PC-3 (cell line): Measurements from ENCODE around the gene SPATA18. TPM values are rescaled to one million over a fixed set of nuclear protein-coding genes. Genes with fewer than 3 reads are reported as not detected.

Experiments
- ATAC-seq: fragments of 200-7000 bp; cut with Tn5 transposase; 2 replicates; pipeline ENCODE4 v1.9.1; 2020; ENCODE audit warnings: mild to moderate bottlenecking, moderate library complexity
- BruUV-seq: library from RNA; stranded (reverse); fragments of 400-500 nt; replicated peaks from 2 replicates; lab custom pipeline; 2021; lab: Mats Ljungman, UMichigan
- CTCF ChIA-PET: fragments of 300-600 bp; sonication (Branson Sonifier 250); formaldehyde crosslinking; loops from one replicate; lab custom pipeline; 2022; ENCODE audit warnings: antibody characterized with exemption; lab: Charles Lee
- POLR2A ChIA-PET: fragments of 300-600 bp; sonication (Branson Sonifier 250); formaldehyde crosslinking; loops from one replicate; lab custom pipeline; 2022; ENCODE audit warnings: antibody characterized with exemption; ENCODE audit not compliant: unreplicated experiment; lab: Charles Lee
- DNase-seq: peaks from one replicate; pipeline ENCODE4 v3.0.0-alpha.2; 2015
- H2AFZ ChIP-seq: fragments of 300-600 bp; sonication (generic); 2 replicates; pipeline ENCODE4 v1.6.0; 2016; ENCODE audit warnings: antibody characterized with exemption, low read length
- H3F3A ChIP-seq: fragments of 300-600 bp; sonication (generic); one replicate; pipeline ENCODE4 v1.6.0; 2017; ENCODE audit warnings: antibody characterized with exemption, low read length, control low read depth, mild to moderate bottlenecking; ENCODE audit not compliant: unreplicated experiment
- H3K27ac ChIP-seq: fragments of 300-600 bp; sonication (generic); 2 replicates; pipeline ENCODE4 v1.5.1; 2016; ENCODE audit warnings: mild to moderate bottlenecking, low read length
- H3K27me3 ChIP-seq: fragments of 300-600 bp; sonication (generic); 2 replicates; pipeline ENCODE4 v1.6.1; 2016; ENCODE audit warnings: low read length, mixed read lengths
- H3K36me3 ChIP-seq: fragments of 300-600 bp; sonication (generic); 2 replicates; pipeline ENCODE4 v1.6.1; 2016; ENCODE audit warnings: low read depth, mixed run types, low read length, mixed read lengths
- H3K4me1 ChIP-seq: fragments of 300-600 bp; sonication (generic); 2 replicates; pipeline ENCODE4 v1.5.1; 2016; ENCODE audit warnings: low read length; ENCODE audit not compliant: insufficient read depth
- H3K4me2 ChIP-seq: fragments of 300-600 bp; sonication (generic); 2 replicates; pipeline ENCODE4 v1.6.0; 2016; ENCODE audit warnings: low read length
- H3K4me3 ChIP-seq: fragments of 300-600 bp; sonication (generic); 2 replicates; pipeline ENCODE4 v1.5.1; 2016; ENCODE audit warnings: mild to moderate bottlenecking, low read length, mixed read lengths
- H3K79me2 ChIP-seq: fragments of 300-600 bp; sonication (generic); 2 replicates; pipeline ENCODE4 v1.6.1; 2017; ENCODE audit warnings: low read length, mixed read lengths
- H3K9ac ChIP-seq: fragments of 300-600 bp; sonication (generic); 2 replicates; pipeline ENCODE4 v1.6.0; 2016; ENCODE audit warnings: mild to moderate bottlenecking, low read length
- H3K9me2 ChIP-seq: fragments of 300-600 bp; sonication (generic); replicated peaks from 2 replicates; pipeline ENCODE4 v1.6.1; 2016; ENCODE audit warnings: mixed run types, low read length, mixed read lengths
- H3K9me3 ChIP-seq: fragments of 300-600 bp; sonication (generic); 2 replicates; pipeline ENCODE4 v1.6.1; 2016; ENCODE audit warnings: low read length, mixed read lengths
- H4K20me1 ChIP-seq: fragments of 300-600 bp; sonication (generic); 2 replicates; pipeline ENCODE4 v1.6.1; 2016; ENCODE audit warnings: low read length, mixed read lengths
- CTCF ChIP-seq: fragments of 300-600 bp; sonication (generic); conservative IDR thresholded peaks from 2 replicates; pipeline ENCODE4 v1.5.1; 2017; ENCODE audit warnings: antibody characterized with exemption, low read depth, mild to moderate bottlenecking, low read length
- EZH2 ChIP-seq: fragments of 300-600 bp; sonication (generic); IDR thresholded peaks from one replicate; pipeline ENCODE4 v1.6.1; 2017; ENCODE audit warnings: antibody characterized with exemption, mild to moderate bottlenecking, low read length; ENCODE audit not compliant: unreplicated experiment
- EZH2phosphoT487 ChIP-seq: fragments of 300-600 bp; sonication (generic); IDR thresholded peaks from 2 replicates; pipeline ENCODE4 v1.6.1; 2018; ENCODE audit warnings: mild to moderate bottlenecking, antibody characterized with exemption, low read length, borderline replicate concordance
- intact Hi-C: fragments of 100-400 bp; cut with micrococcal nuclease; formaldehyde crosslinking; loops from 2 replicates; pipeline ENCODE4 v1.9.0; 2023
- total RNA-seq: library from RNA; depleted of rRNA; stranded (reverse); fragments of >200 nt; gene quantifications from 2 replicates; pipeline ENCODE4 v1.2.3, GENCODE V29; 2014

SPATA18 gene
- total RNA-seq, 1 experiment from 2014 or later, result not detected

DNA sequence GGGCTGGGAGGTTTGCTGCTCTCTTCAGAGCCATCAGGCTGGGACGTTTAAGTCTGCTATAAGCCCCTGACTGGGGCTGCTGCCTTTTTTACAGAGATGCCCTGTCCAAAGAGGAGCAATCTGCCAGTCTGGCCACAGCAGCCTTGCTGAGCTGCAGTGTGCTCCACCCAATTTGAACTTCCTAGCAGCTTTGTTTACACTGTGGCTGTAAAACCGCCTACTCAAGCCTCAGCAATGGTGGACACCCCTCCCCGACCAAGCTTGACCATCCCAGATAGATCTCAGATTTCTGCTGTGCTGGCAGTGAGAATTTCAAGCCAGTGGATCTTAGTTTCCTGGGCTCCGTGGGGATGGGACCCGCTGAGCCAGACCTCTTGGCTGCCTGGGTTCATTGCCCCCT is 40.7 kb downstream of the SPATA18 start:
- ChIA-PET CTCF (interaction anchor here (0.6 kb wide), 1 partner anchor 1234 kb away, joined by 3 read pairs; no protein-coding TSS in a partner anchor), POLR2A (interaction anchor here (0.5 kb wide), 1 partner anchor 55 kb away, joined by 3 read pairs; no protein-coding TSS in a partner anchor)
- H3K27me3 ChIP-seq, result no peaks in the 10 kb centered on the region
- H3K79me2 ChIP-seq, result no peaks in the 10 kb centered on the region
- H3F3A ChIP-seq, result no peaks in the 10 kb centered on the region
- 0 out of 2 replicates have a peak, but pooled peaks cover 3% of the 10 kb centered on the region for H3K9me2 ChIP-seq
- intact Hi-C loops, result loop anchor here (2.0 to 10.0 kb wide), 2 partner anchors 53 to 197 kb away; partner anchors contain the start of gene SGCB
- 0 out of 2 replicates have a peak overlapping the region, but pooled peaks have one; percentile 9 for H3K27ac ChIP-seq
- H3K4me3 ChIP-seq, result peak overlapping the region; percentile 16; the same call in 1 of the 2 replicates
- no peaks in the 10 kb centered on the region for H3K36me3 ChIP-seq
- peak overlapping the region; percentile 50 for H2AFZ ChIP-seq
- TF ChIP-seq EZH2, result no peak
- no peak for TF ChIP-seq EZH2phosphoT487
- TF ChIP-seq CTCF, result no peak
- ATAC-seq, result peak; percentile 99
- DNase-seq, result peak; percentile 90
- no TSS peak for BruUV-seq
- peak overlapping the region; percentile 74 for H3K4me2 ChIP-seq
- H3K4me1 ChIP-seq, result peaks cover 32% of the 10 kb centered on the region
- H3K9me3 ChIP-seq, result no peaks in the 10 kb centered on the region
- H4K20me1 ChIP-seq, result no peaks in the 10 kb centered on the region
- H3K9ac ChIP-seq, result no peak overlapping the region

DNA sequence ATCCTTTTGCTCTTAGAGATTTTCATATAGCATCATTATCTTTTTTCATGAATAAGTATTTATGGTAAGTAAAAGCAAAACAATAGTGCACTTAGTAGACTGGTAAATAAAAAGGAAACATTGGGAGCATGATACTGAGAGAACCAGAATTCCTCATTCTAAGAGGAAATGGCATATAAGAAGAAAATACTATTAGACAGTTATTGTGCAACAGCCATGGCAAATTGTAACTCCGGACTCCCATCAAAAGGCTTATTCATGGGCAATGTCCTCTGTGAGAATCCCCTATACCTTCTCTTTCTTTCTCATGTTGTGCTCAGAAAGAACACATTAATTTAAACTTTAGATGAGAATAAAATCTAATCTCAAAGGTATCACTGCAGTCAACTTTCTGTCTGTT is 42.4 kb downstream of the SPATA18 start:
- DNase-seq (no peak), ATAC-seq (no peak)
- H3K9me2 ChIP-seq, result 0 out of 2 replicates have a peak, but pooled peaks cover 3% of the 10 kb centered on the region
- no peak overlapping the region for H2AFZ ChIP-seq
- H3K79me2 ChIP-seq, result no peaks in the 10 kb centered on the region
- H3F3A ChIP-seq, result no peaks in the 10 kb centered on the region
- H3K9ac ChIP-seq, result no peak overlapping the region
- H4K20me1 ChIP-seq, result no peaks in the 10 kb centered on the region
- no TSS peak for BruUV-seq
- ChIA-PET CTCF (no interaction called here), POLR2A (no interaction called here)
- H3K36me3 ChIP-seq, result no peaks in the 10 kb centered on the region
- intact Hi-C loops, result loop anchor here (2.0 to 10.0 kb wide), 2 partner anchors 55 to 199 kb away; partner anchors contain the start of gene SGCB
- no peaks in the 10 kb centered on the region for H3K27me3 ChIP-seq
- no peak overlapping the region for H3K4me2 ChIP-seq
- H3K9me3 ChIP-seq, result no peaks in the 10 kb centered on the region
- H3K27ac ChIP-seq, result no peak overlapping the region
- peaks cover 34% of the 10 kb centered on the region for H3K4me1 ChIP-seq
- TF ChIP-seq EZH2phosphoT487, result no peak
- no peak for TF ChIP-seq EZH2
- TF ChIP-seq CTCF, result no peak
- H3K4me3 ChIP-seq, result no peak overlapping the region
